GM20000 (cell line): ENCODE results near the gene TRIM59.

Experiments
- DNase-seq: peaks from one replicate; pipeline ENCODE4 v3.0.0; 2012; ENCODE audit warnings: low spot score
- CTCF ChIP-seq: IDR thresholded peaks from 2 replicates; pipeline ENCODE4 v1.5.1; 2012; ENCODE audit warnings: mild to moderate bottlenecking, control low read depth; ENCODE audit errors: extremely low read depth, missing control alignments

TRIM59 gene

GRCh38 chr3:160449636-160450598, at the start of gene TRIM59:
Gene TRIM59, minus strand, starts transcription at chr3:160449786. Its CDS starts 10,603 bp downstream, at chr3:160439183.
- TF ChIP-seq CTCF = no peak
- peak; percentile 98 for DNase-seq

GRCh38 chr3:160498202-160498601, 48.6 kb upstream of the TRIM59 start:
- DNase-seq = no peak
- no peak for TF ChIP-seq CTCF

- no peak for TF ChIP-seq CTCF
- no peak for DNase-seq
Measured at GRCh38 chr3:160490166-160490565, 40.6 kb upstream of the TRIM59 start.

GRCh38 chr3:160486459-160486869, 36.9 kb upstream of the TRIM59 start:
- no peak for DNase-seq

GRCh38 chr3:160482796-160483195, 33.2 kb upstream of the TRIM59 start:
- TF ChIP-seq CTCF = no peak

More at GRCh38 chr3:160486459-160486869, 36.9 kb upstream of the TRIM59 start:
- peak; percentile 12 for TF ChIP-seq CTCF

GRCh38 chr3:160481856-160482255, 32.3 kb upstream of the TRIM59 start:
- DNase-seq = no peak
- no peak for TF ChIP-seq CTCF

More at GRCh38 chr3:160482796-160483195, 33.2 kb upstream of the TRIM59 start:
- no peak for DNase-seq

- DNase-seq = no peak
- no peak for TF ChIP-seq CTCF
Measured at GRCh38 chr3:160480931-160481330, 31.3 kb upstream of the TRIM59 start.
